ENCODE measurements around the gene CHID1.

The CHID1 gene

GRCh38 chr11:832529-833113, 78.0 kb downstream of the CHID1 start, which contains the start of gene CD151:
Gene CD151 (plus strand): TSS chr11:832952. CDS start chr11:836070, 3,118 bp downstream.
- H3K27ac ChIP-seq (ENCODE audit: poor library complexity, severe bottlenecking), result peak within 1 kb of the TSS; percentile 97
- no peak for DNase-seq (ENCODE audit: low spot score)

GRCh38 chr11:831961-832528, 78.6 kb downstream of the CHID1 start:
- ATAC-seq (ENCODE audit: low read depth), result no peak
- TF ChIP-seq CTCF (IDR thresholded peaks at IDR 0.05; ENCODE audit: poor library complexity, severe bottlenecking), result no peak
- Histone ChIP-seq H3K4me1 (ENCODE audit: insufficient read depth, poor library complexity, severe bottlenecking) (peaks cover 13% of the 10 kb centered on the region), H3K36me3 (ENCODE audit: low read depth) (peaks cover 13% of the 10 kb centered on the region), H3K27me3 (ENCODE audit: insufficient read depth, poor library complexity, severe bottlenecking) (peaks cover 10% of the 10 kb centered on the region), H3K4me3 (ENCODE audit: severe bottlenecking) (peak overlapping the region; percentile 95), H3K9me3 (ENCODE audit: severe bottlenecking) (no peaks in the 10 kb centered on the region), H3K27ac (ENCODE audit: poor library complexity, severe bottlenecking) (peak overlapping the region; percentile 97)
- DNase-seq (ENCODE audit: low spot score), result no peak

More at GRCh38 chr11:832529-833113, 78.0 kb downstream of the CHID1 start, which contains the start of gene CD151:
- Histone ChIP-seq H3K4me1 (ENCODE audit: insufficient read depth, poor library complexity, severe bottlenecking) (peaks cover 10% of the 10 kb centered on the region), H3K9me3 (ENCODE audit: severe bottlenecking) (no peaks in the 10 kb centered on the region), H3K4me3 (ENCODE audit: severe bottlenecking) (peak within 1 kb of the TSS; percentile 95), H3K36me3 (ENCODE audit: low read depth) (peaks cover 19% of the 10 kb centered on the region), H3K27me3 (ENCODE audit: insufficient read depth, poor library complexity, severe bottlenecking) (peaks cover 10% of the 10 kb centered on the region)
- ATAC-seq (ENCODE audit: low read depth), result no peak; the same call in 2 of the 3 replicates
- peak; percentile 16 for TF ChIP-seq CTCF (IDR thresholded peaks at IDR 0.05; ENCODE audit: poor library complexity, severe bottlenecking)

- DNase-seq (ENCODE audit: low spot score), result no peak
- ATAC-seq (ENCODE audit: low read depth), result no peak
- Histone ChIP-seq H3K4me1 (ENCODE audit: insufficient read depth, poor library complexity, severe bottlenecking) (peaks cover 13% of the 10 kb centered on the region), H3K9me3 (ENCODE audit: severe bottlenecking) (no peaks in the 10 kb centered on the region), H3K27me3 (ENCODE audit: insufficient read depth, poor library complexity, severe bottlenecking) (peaks cover 18% of the 10 kb centered on the region), H3K27ac (ENCODE audit: poor library complexity, severe bottlenecking) (no peak overlapping the region), H3K4me3 (ENCODE audit: severe bottlenecking) (no peak overlapping the region), H3K36me3 (ENCODE audit: low read depth) (peaks cover 6% of the 10 kb centered on the region)
- TF ChIP-seq CTCF (IDR thresholded peaks at IDR 0.05; ENCODE audit: poor library complexity, severe bottlenecking), result no peak
Observed at GRCh38 chr11:831118-831864, 79.3 kb downstream of the CHID1 start.

- DNase-seq (ENCODE audit: low spot score) (peak; percentile 88), ATAC-seq (ENCODE audit: low read depth) (peak; percentile 59)
- peak overlapping the region; percentile 20 for H3K4me3 ChIP-seq (ENCODE audit: severe bottlenecking)
- H3K9me3 ChIP-seq (ENCODE audit: severe bottlenecking), result no peaks in the 10 kb centered on the region
- H3K27me3 ChIP-seq (ENCODE audit: insufficient read depth, poor library complexity, severe bottlenecking), result peaks cover 18% of the 10 kb centered on the region
- H3K4me1 ChIP-seq (ENCODE audit: insufficient read depth, poor library complexity, severe bottlenecking), result peaks cover 13% of the 10 kb centered on the region
- peaks cover 4% of the 10 kb centered on the region; the same call in 1 of the 2 replicates for H3K36me3 ChIP-seq (ENCODE audit: low read depth)
- TF ChIP-seq CTCF (IDR thresholded peaks at IDR 0.05; ENCODE audit: poor library complexity, severe bottlenecking), result no peak
- H3K27ac ChIP-seq (ENCODE audit: poor library complexity, severe bottlenecking), result no peak overlapping the region
Observed at GRCh38 chr11:830295-831117, 80.1 kb downstream of the CHID1 start.
